NCI-H2081 treated with DMSO at 0.1 percent for 48 hours (cell line): ENCODE data around the gene VPS9D1.

Source experiments
- DNase-seq: peaks from one replicate; lab custom pipeline; 2025; lab: John Stamatoyannopoulos, UW

The VPS9D1 gene

GRCh38 chr16:89732918-89733242 lies 12.2 kb upstream of the VPS9D1 start:
- DNase-seq: no peak

- no peak for DNase-seq
Measured at GRCh38 chr16:89732142-89732917, 11.6 kb upstream of the VPS9D1 start.

- no peak for DNase-seq
Measured at GRCh38 chr16:89730610-89731234, 10.0 kb upstream of the VPS9D1 start.

DNA sequence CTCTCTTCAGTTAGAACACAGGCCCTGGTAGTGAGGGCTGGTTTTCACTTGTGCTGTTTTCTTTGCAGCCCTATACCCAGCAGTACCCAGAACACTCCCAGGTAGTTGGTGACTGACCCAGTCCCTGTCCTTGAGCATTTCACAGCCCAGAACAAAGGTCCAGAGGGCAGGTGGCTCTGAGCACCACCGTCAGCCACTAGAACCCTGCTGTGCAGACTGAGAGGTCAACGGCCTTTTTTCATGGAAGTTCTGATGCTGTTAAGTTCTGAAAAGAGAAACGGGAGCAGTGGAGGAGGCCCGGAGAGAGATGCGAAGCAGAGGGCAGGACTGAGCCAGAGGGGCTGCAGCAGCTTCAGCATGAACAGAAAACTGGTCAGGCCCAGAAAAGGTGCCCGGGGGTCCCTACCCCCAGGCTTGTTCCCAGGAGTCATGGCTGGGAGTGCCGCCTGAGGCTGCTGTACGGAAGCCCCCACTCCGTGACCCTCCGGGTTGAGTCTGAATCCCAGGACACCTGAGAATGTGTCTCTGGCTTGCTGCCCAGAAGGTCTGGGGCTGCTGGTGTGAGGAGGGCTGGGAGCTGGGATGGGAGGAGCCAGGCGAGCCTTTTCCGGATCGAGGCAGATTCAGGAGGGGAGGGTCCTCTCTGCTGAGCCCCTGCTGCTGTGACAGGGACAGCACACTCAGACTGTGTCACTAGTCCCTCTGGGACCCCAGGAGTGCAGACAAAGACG lies 9.3 kb upstream of the VPS9D1 start:
- no peak for DNase-seq

GRCh38 chr16:89729293-89729692 lies 8.6 kb upstream of the VPS9D1 start:
- DNase-seq: no peak

DNA sequence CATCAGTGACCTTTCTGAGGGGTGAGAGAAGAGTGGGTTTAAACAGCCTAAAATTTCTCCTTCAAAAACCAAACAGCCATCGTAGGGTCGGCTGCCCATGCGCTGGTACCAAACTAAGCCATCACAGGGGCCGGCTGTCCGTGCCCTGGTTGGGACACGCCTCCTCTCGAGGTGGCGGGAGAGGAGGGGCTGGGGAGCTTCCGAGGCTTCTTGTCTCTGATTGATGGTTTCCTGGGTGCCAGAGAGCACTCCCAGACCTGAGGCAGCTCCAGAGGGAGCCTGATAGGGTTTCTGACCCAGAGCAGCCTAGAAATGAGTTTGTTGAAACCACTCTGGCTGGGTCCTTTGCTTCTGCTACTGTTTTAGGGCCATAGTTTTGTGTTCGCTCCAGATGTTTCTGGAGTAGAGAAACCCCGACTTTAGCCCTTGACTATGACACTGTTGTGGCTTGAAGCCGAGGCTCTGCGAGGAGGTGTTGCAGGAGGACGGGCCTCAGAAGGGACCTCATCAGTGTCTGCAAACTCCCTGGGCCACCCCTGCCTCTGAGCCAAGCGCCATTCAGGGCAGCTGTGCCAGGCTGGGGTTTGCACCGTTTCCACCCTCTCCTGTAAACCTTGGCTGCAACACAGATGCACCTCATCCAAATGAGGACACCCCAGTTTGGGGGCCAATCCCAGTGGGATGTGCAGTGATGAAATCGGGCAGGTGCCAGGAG lies 6.9 kb upstream of the VPS9D1 start:
- DNase-seq: no peak

DNA sequence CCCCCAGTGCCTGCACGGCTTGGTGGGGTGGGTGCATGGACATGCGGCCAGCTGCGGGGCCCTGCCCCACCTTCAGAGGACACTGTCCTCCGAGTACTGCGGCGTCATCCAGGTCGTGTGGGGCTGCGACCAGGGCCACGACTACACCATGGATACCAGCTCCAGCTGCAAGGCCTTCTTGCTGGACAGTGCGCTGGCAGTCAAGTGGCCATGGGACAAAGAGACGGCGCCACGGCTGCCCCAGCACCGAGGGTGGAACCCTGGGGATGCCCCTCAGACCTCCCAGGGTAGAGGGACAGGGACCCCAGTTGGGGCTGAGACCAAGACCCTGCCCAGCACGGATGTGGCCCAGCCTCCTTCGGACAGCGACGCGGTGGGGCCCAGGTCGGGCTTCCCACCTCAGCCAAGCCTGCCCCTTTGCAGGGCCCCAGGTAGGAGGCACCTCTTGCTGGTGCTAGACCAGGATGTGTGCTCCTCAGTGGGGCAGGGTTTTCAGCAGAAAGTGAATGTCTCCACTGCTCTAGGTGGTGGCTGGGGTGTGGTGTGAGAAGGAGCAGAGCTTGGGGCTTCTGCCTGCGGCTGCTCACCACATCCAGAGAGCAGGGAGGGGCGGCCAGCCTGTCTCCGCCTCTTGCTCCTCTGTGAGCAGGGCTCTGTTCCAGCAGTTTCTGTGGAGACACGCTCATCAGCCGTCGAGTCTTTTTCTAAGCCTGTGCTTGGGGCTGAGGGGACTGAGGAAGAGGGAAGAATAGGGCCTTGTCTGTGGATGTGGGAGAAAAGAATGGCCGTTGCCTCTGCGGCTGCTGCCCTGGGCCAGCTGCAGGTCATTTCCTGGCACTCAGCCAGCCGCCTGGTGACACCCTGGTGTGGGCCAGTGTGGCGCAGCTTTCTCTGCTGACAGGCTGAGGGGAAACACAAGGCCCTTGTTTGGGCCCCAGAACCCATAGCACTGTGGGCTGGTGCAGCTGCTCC lies 2.9 kb upstream of the VPS9D1 start:
- no peak for DNase-seq

DNA sequence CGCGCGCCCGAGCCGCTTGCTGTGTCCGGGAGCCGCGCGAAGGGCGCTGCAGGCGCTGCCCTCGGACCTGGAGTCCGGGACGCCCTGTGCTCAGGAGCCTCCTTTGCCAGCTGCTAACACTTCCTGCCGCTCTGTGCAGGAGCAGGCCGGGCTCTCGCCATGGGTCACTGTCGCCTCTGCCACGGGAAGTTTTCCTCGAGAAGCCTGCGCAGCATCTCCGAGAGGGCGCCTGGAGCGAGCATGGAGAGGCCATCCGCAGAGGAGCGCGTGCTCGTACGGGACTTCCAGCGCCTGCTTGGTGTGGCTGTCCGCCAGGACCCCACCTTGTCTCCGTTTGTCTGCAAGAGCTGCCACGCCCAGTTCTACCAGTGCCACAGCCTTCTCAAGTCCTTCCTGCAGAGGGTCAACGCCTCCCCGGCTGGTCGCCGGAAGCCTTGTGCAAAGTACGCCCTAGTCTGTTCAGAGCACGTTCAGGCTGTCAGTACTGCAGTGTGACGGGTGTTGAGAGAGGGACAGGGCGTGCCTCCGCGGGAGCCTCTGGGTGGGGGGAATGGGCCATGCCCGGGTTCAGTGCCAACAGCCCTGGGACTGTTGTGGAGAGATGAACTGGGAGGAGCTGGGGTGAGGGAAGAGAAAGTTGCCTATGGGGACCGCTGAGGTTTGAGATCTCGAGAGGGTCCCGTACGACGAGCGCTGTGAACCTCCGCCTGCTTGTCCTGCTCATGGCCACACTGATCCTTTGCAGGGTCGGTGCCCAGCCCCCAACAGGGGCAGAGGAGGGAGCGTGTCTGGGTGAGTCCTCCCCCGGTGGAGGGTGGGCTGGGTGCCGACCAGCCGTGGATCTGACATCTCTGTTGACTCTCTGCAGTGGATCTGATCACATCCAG lies 1.9 kb upstream of the VPS9D1 start:
- DNase-seq: no peak

DNA sequence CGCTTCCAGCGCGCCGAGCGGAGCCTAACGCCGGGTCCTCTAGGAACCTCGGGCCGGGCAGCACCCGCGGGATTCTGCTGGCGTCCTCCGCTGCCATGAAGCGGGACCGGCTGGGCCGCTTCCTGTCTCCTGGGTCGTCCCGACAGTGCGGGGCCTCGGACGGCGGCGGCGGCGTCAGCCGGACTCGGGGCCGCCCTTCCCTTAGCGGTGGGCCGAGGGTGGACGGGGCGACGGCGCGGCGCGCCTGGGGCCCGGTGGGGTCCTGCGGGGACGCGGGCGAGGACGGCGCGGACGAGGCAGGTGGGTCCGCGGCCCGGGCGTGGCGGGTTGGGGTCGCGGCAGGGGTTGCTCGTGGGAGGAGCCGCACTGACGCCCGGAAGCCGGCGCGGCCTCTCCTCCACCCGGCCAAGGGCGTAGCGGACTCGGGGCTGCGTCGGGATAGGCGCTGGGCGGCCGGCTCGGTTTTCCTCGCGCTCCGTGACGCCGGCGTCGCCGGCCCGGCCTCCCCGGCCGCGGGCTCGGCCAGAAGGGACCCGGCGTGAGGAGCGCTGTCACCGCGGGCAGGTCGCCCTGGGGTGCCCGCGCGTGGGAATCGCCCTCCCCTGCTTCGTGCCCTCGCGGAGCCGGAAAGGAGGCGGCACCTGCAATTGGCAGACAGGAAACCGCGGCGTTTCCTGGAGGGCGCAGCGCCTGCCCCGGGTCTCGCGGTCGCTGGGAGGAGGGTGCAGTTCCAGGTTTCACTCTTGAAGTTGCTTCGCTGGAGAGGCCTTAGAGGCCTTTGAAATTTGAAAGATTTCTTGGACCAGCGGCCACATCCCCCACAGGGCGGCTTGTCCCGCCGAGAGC lies 1.1 kb upstream of the VPS9D1 start:
- no peak for DNase-seq

DNA sequence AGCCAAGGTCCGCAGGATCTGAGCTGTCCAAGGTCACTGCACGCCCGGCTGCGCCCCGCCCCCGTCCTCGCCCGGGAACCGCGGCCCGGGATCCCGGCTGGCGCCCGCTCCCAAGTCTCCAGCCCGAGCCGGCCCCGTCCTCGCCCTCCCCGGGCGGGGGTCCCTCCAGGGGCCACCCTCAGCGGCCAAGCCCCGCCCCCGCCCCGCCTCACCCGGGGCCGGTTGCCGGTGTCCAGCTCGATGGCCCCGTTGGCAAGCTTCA lies 216 bp downstream of the VPS9D1 start:
- DNase-seq: no peak

- DNase-seq: no peak
Measured at GRCh38 chr16:89717688-89718505, 2.8 kb downstream of the VPS9D1 start.

GRCh38 chr16:89716916-89717687 lies 3.6 kb downstream of the VPS9D1 start:
- DNase-seq: no peak

DNA sequence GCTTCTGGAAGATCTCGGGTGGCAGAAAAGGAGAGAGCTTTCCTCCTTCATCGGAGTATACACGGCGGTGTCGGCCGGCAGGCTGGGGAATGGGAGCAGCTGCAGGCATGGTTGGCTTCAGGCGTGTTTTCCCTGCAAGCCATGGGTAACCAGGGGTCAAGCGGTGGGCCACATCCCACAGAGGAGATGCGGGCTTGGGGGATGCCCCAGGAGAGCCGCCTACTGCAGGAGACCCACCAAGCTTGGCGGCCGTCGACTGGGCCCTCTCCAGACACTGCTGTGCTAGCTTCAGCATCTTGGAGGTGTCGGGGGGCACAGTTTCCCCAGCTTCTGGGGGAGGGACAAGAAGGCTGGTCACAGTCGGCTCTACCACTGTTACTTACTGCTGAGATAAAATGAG lies 4.2 kb downstream of the VPS9D1 start:
- no peak for DNase-seq

DNA sequence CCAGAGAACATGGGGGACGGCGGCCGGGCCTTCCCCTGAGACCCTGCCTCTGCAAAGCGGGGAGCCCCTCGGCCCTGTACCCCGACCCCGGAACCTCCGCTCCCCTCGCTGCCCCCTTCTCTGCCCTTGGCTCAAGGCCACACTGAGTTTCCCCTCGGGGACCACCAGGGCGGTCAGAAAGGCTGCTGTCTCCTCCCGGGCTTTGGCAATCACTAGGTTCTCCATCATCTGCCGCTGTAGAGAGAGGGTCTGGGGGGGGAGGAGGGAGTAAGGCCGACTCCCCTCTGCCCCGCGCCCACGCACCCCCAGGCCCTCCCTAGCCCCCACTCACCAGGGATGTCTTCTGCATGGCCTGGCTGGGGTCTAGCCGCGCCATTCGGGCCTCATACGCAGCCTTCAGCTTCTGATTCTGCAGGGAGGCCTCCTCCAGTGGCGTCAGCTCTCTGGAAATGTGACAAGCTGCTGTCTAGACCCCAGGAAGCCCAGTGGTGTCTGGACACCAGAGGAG lies 8.4 kb downstream of the VPS9D1 start:
- no peak for DNase-seq

DNA sequence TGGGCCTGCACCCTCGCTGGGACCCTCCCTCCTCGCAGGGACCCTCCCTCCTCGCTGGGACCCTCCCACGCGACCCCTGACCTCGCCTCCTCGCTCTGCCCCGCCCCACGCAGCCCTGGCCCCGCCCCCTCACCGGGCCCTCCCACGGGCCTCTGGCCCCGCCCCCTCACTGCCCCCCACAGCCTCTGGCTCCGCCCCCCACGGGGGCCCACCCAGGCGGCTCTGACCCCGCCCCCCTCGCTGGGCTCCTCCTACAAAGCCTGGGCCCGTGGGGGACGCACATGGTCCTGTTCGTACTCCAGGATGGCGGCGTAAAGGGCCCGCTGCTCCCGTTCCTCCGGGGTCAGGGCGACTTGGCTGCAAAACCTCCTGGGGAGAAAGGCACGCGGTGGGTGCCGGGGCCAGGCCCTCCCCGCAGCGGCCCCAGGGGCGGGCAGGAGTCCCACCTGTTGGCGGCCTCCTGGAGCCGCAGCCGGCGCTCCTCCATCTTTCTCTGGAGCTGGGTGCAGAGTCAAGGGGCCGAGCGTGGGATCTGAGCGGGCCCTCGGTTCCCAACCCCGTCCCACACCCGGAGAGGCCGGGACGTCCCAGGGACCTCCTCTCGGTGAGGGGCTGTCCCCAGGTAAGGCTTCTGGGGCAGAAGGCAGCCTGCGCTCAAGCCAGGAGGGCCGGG lies 9.0 kb downstream of the VPS9D1 start:
- DNase-seq: no peak

- DNase-seq: no peak
Measured at GRCh38 chr16:89710709-89711564, 9.8 kb downstream of the VPS9D1 start.
